ENCODE data around the gene HUS1B.

- TF ChIP-seq CTCF (conservative IDR thresholded peaks at IDR 0.05) (no peak), EZH2 (IDR thresholded peaks at IDR 0.05; ENCODE audit: low read depth) (no peak)
Measured at GRCh38 chr6:693723-694009, 36.8 kb upstream of the HUS1B start.
